A673 (cell line): ENCODE data around the gene ZNF555. TPM values are rescaled to one million over a fixed set of nuclear protein-coding genes. Genes with fewer than 3 reads are reported as not detected.

Experiments
- BruUV-seq: library from RNA; stranded (reverse); fragments of 400-500 nt; replicated peaks from 2 replicates; lab custom pipeline; 2021; lab: Mats Ljungman, UMichigan
- CTCF ChIA-PET: fragments of 300-600 bp; sonication (Branson Sonifier 250); formaldehyde crosslinking; loops from one replicate; lab custom pipeline; 2022; ENCODE audit warnings: antibody characterized with exemption; lab: Charles Lee
- POLR2A ChIA-PET: fragments of 300-600 bp; sonication (Branson Sonifier 250); formaldehyde crosslinking; loops from one replicate; lab custom pipeline; 2022; ENCODE audit warnings: antibody characterized with exemption; ENCODE audit not compliant: low non-redundant PET; lab: Charles Lee
- DNase-seq: peaks from one replicate; pipeline ENCODE4 v3.0.0-alpha.2; 2015; ENCODE audit warnings: low spot score
- H3K27ac ChIP-seq: fragments of 200-600 bp; sonication (generic); 2 replicates; pipeline ENCODE4 v1.5.1; 2016; ENCODE audit warnings: mixed run types, low read depth, mild to moderate bottlenecking, mixed read lengths, antibody characterized with exemption, low read length; ENCODE audit not compliant: poor library complexity, severe bottlenecking
- H3K27me3 ChIP-seq: fragments of 200-600 bp; sonication (generic); replicated peaks from 2 replicates; pipeline ENCODE4 v1.6.1; 2017; ENCODE audit warnings: mixed run types, low read depth, mild to moderate bottlenecking, mixed read lengths, antibody characterized with exemption, low read length; ENCODE audit not compliant: insufficient read depth, poor library complexity
- H3K36me3 ChIP-seq: fragments of 200-600 bp; sonication (generic); 2 replicates; pipeline ENCODE4 v1.6.1; 2016; ENCODE audit warnings: mixed run types, mild to moderate bottlenecking, mixed read lengths, antibody characterized with exemption, low read length; ENCODE audit not compliant: insufficient read depth, poor library complexity, severe bottlenecking
- H3K4me1 ChIP-seq: fragments of 200-600 bp; sonication (generic); 2 replicates; pipeline ENCODE4 v1.6.1; 2017; ENCODE audit warnings: mixed run types, mild to moderate bottlenecking, mixed read lengths, antibody characterized with exemption, low read length; ENCODE audit not compliant: insufficient read depth, poor library complexity, severe bottlenecking
- H3K4me3 ChIP-seq: fragments of 200-600 bp; sonication (generic); 2 replicates; pipeline ENCODE4 v1.5.1; 2016; ENCODE audit warnings: low read depth, mixed run types, mild to moderate bottlenecking, mixed read lengths, low read length; ENCODE audit not compliant: poor library complexity, severe bottlenecking
- H3K9me3 ChIP-seq: fragments of 200-600 bp; sonication (generic); 2 replicates; pipeline ENCODE4 v1.6.1; 2016; ENCODE audit warnings: mixed run types, low read depth, mild to moderate bottlenecking, mixed read lengths, antibody characterized with exemption, low read length; ENCODE audit not compliant: poor library complexity, severe bottlenecking
- EZH2 ChIP-seq: fragments of 200-600 bp; sonication (generic); IDR thresholded peaks from 2 replicates; pipeline ENCODE4 v1.6.1; 2017; ENCODE audit warnings: borderline replicate concordance, low read depth, mild to moderate bottlenecking, mixed read lengths, antibody characterized with exemption, low read length; ENCODE audit not compliant: poor library complexity, severe bottlenecking
- intact Hi-C: fragments of 100-400 bp; cut with micrococcal nuclease; formaldehyde crosslinking; loops from one replicate; pipeline ENCODE4 v1.10.0; 2022; ENCODE audit not compliant: unreplicated experiment
- total RNA-seq: library from RNA; stranded (reverse); gene quantifications from 2 replicates; pipeline ENCODE4 v1.2.3, GENCODE V29; 2021
- TF ChIP-seq, protein P1 (sequence below): fragments of 300-800, 200-600 bp; sonication (generic); conservative IDR thresholded peaks from 2 replicates; pipeline ENCODE4 v1.5.1; 2017; ENCODE audit warnings: low read depth, mild to moderate bottlenecking, antibody characterized with exemption, low read length, moderate library complexity, mixed read lengths

ZNF555 gene
- total RNA-seq, 1 experiment from 2014 or later = 4.8 TPM

DNA sequence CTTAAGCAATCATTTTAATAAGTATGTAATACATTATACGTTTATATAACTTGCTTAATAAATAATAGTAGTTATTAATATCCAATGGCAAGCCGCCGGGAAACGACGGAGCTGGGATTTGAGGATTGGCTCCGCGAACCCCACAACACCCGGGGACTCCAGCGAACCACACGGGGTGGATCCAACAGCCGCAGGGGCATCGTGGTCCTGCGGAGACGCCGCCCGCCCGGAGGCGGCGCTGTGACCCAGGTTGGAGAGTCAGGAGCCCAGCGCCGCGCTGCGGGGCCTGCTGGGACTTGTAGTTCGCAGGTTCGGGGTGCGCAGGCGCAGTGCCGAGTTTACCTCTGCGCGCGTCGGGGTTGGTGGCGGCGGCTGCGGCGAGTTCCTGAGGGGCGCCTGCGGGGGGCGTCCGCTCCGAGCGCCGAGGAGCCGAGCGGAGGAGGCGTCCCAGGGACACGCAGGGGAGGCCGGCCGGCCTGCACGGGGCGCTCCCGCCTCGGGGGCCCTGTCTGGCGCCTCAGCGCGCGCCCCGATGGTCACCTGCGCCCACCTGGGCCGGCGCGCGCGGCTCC lies 21.6 kb upstream of the ZNF555 start, which contains the start of gene ZNF554:
Gene ZNF554 (plus strand): TSS at position 329 of the 572 bp plus-strand sequence. CDS start 204 bp downstream, at position 533.
- Histone ChIP-seq H3K4me1 (no peaks in the 10 kb centered on the region), H3K4me3 (peak within 1 kb of the TSS; percentile 91), H3K27ac (peak within 1 kb of the TSS; percentile 81), H3K36me3 (no peaks in the 10 kb centered on the region), H3K9me3 (no peaks in the 10 kb centered on the region), H3K27me3 (no peaks in the 10 kb centered on the region)
- CTCF ChIA-PET = interaction anchor here (0.6 kb wide), 1 partner anchor 768 kb away, joined by 3 read pairs; no protein-coding TSS in a partner anchor
- intact Hi-C loops = no loop called here
- POLR2A ChIA-PET = interaction anchor here (0.6 kb wide), 1 partner anchor 314 kb away, joined by 4 read pairs; no protein-coding TSS in a partner anchor
- peak; percentile 97 for DNase-seq
- TF ChIP-seq, protein P1, sequence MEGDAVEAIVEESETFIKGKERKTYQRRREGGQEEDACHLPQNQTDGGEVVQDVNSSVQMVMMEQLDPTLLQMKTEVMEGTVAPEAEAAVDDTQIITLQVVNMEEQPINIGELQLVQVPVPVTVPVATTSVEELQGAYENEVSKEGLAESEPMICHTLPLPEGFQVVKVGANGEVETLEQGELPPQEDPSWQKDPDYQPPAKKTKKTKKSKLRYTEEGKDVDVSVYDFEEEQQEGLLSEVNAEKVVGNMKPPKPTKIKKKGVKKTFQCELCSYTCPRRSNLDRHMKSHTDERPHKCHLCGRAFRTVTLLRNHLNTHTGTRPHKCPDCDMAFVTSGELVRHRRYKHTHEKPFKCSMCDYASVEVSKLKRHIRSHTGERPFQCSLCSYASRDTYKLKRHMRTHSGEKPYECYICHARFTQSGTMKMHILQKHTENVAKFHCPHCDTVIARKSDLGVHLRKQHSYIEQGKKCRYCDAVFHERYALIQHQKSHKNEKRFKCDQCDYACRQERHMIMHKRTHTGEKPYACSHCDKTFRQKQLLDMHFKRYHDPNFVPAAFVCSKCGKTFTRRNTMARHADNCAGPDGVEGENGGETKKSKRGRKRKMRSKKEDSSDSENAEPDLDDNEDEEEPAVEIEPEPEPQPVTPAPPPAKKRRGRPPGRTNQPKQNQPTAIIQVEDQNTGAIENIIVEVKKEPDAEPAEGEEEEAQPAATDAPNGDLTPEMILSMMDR = peak; percentile 96
- no peak for TF ChIP-seq EZH2
- BruUV-seq = no TSS peak

DNA sequence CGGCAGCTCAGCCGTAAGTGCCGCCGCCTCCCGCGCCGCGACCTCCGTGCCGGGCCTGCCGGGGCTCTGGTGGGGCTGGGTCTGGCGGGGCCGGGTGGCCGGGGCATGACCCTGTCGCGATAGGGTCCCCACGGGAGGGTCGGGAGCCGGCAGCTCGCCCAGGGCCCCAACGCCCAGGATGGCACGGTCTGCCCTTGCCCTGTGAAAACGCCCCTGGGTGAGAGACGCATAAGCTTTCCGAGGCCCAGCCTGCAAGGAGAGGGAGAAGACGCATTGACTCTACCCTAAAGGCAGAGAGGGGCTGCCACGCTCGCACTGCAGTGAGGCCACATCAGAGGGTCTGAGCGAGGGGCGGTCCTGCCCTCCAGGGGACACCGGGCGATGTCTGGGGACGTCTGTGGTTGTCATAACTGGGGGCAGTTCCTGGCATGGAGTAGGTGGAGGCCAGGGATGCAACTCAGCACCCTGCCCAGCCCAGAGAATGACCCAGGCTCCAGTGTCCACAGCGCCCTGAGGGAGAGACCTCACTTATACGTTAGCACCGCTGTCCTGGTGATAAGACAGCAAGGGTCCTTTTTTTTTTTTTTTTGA lies 21.1 kb upstream of the ZNF555 start:
- peak overlapping the region; percentile 81 for H3K27ac ChIP-seq
- H3K4me3 ChIP-seq = peak overlapping the region; percentile 91
- H3K9me3 ChIP-seq = no peaks in the 10 kb centered on the region
- intact Hi-C loops = no loop called here
- POLR2A ChIA-PET = no interaction called here
- no peaks in the 10 kb centered on the region for H3K4me1 ChIP-seq
- DNase-seq = no peak
- CTCF ChIA-PET = interaction anchor here (0.6 kb wide), 1 partner anchor 767 kb away, joined by 3 read pairs; no protein-coding TSS in a partner anchor
- H3K36me3 ChIP-seq = no peaks in the 10 kb centered on the region
- TF ChIP-seq EZH2 = no peak
- TF ChIP-seq, protein P1 = no peak
- no TSS peak for BruUV-seq
- H3K27me3 ChIP-seq = no peaks in the 10 kb centered on the region

DNA sequence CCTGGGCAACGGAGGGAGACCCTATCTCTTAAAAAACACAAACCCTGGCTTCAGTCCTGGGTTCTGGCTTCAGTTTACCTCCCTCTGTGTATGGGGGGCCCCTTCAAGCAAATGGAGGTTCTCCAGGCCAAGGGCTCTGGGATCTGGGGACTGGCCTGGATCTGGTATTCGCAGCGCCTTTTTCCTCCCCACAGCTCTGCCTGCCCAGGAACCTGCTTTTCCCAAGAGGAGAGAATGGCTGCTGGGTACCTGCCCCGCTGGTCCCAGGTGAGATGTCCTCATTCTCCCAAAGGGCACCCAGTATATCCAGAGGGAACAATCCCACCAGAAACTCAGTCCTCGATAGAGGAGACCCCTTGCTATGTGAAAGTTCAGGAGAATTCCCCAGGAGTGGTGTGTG lies 18.4 kb upstream of the ZNF555 start:
- POLR2A ChIA-PET = interaction anchor here (0.6 kb wide), 2 partner anchors 18 to 42 kb away, joined by 3 read pairs; partner anchors contain the start of gene ZNF555
- CTCF ChIA-PET = no interaction called here

More for the DNA sequence above, 18.4 kb upstream of the ZNF555 start:
- H3K4me1 ChIP-seq = no peaks in the 10 kb centered on the region
- H3K4me3 ChIP-seq = no peak overlapping the region
- no peaks in the 10 kb centered on the region for H3K27me3 ChIP-seq
- TF ChIP-seq, protein P1 = no peak
- no peak for TF ChIP-seq EZH2
- intact Hi-C loops = no loop called here
- H3K27ac ChIP-seq = no peak overlapping the region
- no peaks in the 10 kb centered on the region for H3K9me3 ChIP-seq
- no TSS peak for BruUV-seq
- no peaks in the 10 kb centered on the region for H3K36me3 ChIP-seq
- DNase-seq = no peak
